Activated T-helper 1 cell treated with anti-CD3 and anti-CD28 coated beads, Interleukin-2, amount 50 U/mL, for 16 hours (primary cell): ENCODE results near the gene STAP2.

Experiments
- DNase-seq, 2 donors: peaks; one replicate each; pipeline ENCODE4 v3.0.0-alpha.2; 2020; ENCODE audit warnings: low read depth in 1 of 2, low spot score in 1 of 2

STAP2 gene

GRCh38 chr19:4371247-4372164 lies 32.9 kb upstream of the STAP2 start:
- no peak for DNase-seq

GRCh38 chr19:4370418-4371041 lies 31.9 kb upstream of the STAP2 start:
- DNase-seq = no peak

DNA sequence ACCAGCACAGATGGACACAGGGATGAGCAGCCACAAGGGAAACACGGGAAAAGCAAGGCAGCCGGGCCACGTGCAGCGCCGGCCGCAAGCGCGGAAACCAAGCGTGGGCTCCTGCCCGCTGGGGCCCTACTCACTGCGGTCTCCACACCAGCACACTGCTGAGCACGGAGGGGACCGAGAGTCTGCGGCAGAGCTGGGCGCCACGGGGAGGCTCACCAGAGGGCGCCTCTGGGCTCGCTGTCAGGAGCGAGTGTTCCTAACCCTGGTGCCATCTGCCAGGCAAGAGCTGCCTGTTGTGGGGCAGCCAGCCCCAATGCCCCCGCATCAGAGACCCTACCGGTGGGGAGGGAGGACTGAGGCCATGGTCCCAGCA lies 31.2 kb upstream of the STAP2 start:
- DNase-seq = peak; percentile 51 to 69

GRCh38 chr19:4369109-4369887 lies 30.7 kb upstream of the STAP2 start:
- DNase-seq = peak; percentile 32 to 44

DNA sequence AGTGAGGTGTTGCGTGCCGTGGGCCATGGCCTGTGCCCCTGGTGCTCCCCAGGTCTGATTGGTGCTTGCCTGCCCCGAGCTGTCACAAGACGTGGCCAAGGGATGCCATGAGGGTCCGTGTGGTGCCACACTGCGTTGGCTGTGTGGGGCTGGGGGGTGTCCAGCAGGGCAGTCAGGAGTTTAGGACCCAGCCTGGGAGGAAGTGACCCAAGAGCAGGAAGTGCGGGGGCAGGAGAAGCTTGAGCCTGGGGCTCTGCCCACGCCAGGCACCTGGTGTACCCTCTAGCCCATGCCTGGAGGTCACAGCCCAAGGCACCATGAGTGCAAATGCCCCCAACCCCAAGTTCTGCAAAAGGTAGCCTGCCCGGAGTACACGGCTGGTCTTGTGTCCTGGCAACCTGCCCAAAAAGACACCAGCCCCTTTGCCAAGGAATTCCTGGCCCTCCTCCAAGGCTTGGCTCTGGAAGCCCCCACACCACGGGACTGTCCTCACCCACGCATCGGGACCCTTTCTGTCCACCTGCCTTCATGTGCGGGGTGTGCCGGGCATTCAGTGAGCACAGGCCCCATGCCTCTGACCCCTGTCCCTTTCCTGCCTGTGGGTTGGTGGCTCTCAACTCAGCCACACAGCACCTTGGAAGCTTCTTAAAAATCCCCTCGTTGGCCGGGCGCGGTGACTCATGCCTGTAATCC lies 29.6 kb upstream of the STAP2 start:
- no peak for DNase-seq

GRCh38 chr19:4367781-4368127 lies 29.1 kb upstream of the STAP2 start:
- no peak for DNase-seq

DNA sequence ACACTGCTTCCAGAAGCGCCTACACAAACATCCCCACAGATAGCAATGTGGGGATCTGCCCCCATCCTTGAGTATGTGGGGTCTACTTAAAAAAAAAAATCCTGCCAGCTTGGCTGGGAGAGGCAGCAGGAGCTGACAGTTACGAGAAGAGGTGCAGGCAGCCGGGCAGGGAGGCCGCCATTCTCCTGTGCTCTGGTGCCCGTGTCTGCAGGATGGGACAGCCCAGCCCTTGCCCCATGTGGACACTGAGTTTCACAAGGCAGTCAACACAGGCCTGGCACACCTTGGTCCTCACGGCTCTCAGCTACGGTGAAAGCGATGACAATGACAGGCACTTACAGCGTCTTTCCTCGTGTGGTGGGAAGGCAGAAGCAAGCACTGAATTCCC lies 28.7 kb upstream of the STAP2 start:
- DNase-seq = no peak

GRCh38 chr19:4366666-4367335 lies 28.2 kb upstream of the STAP2 start:
- no peak for DNase-seq

DNA sequence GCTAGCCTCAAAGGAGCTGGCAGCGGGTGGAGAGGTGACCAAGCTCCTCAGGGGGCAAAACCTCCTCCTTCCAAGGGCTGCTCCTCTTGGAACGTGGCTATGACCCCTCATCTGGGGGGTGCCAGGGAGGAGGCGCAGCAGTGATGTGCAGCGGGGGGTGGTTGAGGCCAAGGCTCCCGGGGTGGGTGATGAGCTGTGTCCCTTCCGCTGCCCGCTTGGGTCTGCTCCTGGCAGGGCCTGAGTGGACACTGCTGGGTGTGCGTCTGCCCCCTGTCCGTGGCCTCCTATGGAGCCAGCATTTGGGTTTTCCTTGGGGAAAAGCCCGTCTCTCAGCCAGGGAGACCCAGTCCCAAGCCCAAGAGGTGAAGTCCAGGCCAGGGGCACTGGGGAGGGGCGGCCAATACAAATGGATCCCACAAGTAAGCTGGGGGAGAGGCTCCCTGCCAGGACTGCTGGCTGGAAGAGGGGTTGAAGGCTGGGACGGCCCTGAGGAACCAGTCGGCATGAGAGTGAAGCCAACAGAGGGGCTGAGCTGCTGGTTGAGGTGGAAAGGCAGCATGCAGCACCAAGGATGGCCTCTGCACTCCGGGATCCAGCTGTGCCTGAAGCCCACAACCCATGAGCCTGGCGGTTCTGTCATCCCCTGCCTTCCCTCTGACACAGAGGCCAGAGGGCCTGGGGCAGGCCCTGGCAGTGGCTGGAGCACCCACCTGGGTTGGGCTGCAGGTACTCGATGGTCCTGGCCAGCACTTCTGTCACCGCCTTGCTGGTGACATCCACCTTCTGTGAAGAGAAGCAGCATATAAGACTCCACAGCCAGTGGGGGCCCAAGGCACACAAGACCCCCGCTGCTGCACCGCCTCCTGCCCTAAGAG lies 27.4 kb upstream of the STAP2 start:
- DNase-seq = no peak

GRCh38 chr19:4365341-4365740 lies 26.7 kb upstream of the STAP2 start:
- DNase-seq = no peak

DNA sequence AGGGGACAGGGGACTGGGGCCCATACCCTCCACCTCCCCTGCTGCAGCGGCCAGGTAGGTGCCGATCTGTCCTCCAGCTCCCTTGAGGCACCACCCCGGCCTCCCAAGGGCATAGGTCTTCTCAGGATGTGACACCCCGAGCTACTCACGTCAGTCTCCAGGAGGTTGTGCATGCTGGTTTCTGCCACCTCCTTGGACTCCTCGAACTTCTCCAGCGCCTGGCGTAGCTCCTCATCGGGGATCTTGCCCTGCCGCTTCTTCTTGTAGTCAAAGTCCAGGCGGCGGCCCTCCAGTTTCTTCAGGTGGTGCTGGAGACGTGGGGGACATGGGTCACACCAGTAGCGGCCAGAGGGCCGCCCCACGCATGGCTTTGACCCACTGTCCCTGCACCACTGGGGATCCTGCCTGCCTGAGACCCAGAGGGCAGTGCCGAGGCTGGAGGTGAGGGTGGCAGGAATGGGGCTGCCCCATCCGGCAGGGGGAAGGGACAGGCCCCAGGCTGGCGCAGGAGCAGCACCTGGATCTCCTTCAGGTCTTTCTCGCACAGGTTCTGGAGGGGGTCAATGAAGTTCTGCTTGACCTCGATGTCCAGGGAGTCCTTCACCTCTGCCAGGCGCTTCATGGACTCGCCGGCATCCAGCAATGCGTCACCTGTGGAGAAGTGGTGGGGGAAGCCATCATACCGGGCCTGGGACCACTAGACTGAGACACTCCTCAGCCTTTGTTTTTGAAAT lies 25.1 kb upstream of the STAP2 start:
- no peak for DNase-seq

- DNase-seq = no peak
Measured at GRCh38 chr19:4362831-4363545, 24.4 kb upstream of the STAP2 start.

- DNase-seq = no peak
Measured at GRCh38 chr19:4362101-4362828, 23.6 kb upstream of the STAP2 start.

GRCh38 chr19:4361152-4362046 lies 22.8 kb upstream of the STAP2 start:
- no peak for DNase-seq

DNA sequence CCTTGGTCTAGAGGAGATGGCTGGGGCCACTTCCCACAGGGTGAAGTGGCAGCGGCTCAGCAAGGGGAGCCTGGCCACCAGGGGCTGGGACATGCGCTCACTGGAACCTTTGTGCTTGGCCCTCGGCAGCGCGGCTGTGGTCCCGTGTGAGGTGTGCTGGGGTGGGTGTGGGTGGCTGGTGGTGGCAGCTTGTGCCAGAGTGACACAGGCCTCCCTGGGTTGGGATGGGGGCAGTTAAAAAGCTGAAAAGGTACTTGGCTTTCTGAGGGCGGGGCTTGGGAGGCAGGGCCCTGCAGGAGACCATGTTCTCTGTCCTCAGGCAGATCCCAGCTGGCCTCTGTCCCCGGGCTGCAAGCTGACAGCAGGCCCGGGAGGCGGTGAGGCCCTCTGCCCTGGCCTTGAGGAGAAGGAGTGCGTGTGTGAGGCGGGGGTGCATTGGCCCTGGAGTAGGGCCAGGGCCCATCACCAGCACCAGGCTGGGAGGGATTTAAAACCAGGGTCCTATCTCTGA lies 22.1 kb upstream of the STAP2 start:
- no peak for DNase-seq

- DNase-seq = no peak
Measured at GRCh38 chr19:4360081-4360569, 21.5 kb upstream of the STAP2 start.

- DNase-seq = no peak
Measured at GRCh38 chr19:4359627-4360000, 21.0 kb upstream of the STAP2 start.
